Glutamatergic neuron (in vitro differentiated cells): ENCODE data around the gene NEDD9. TPM values are rescaled to one million over a fixed set of nuclear protein-coding genes. Genes with fewer than 3 reads are reported as not detected.

ENCODE experiments used
- DNase-seq: peaks from one replicate; pipeline ENCODE4 v3.0.0; 2022
- H3K27ac Mint-ChIP-seq: one replicate; pipeline ENCODE4 v1.8.0; 2020; ENCODE audit warnings: mild to moderate bottlenecking, mixed read lengths, inconsistent platforms; ENCODE audit not compliant: unreplicated experiment
- H3K27me3 Mint-ChIP-seq: one replicate; pipeline ENCODE4 v1.8.0; 2020; ENCODE audit warnings: mild to moderate bottlenecking, moderate library complexity, mixed read lengths, inconsistent platforms; ENCODE audit not compliant: unreplicated experiment
- H3K36me3 Mint-ChIP-seq: one replicate; pipeline ENCODE4 v1.8.0; 2020; ENCODE audit warnings: mild to moderate bottlenecking, mixed read lengths, inconsistent platforms; ENCODE audit not compliant: unreplicated experiment
- H3K4me1 Mint-ChIP-seq: one replicate; pipeline ENCODE4 v1.8.0; 2020; ENCODE audit warnings: mild to moderate bottlenecking, low read depth, mixed read lengths, inconsistent platforms; ENCODE audit not compliant: unreplicated experiment
- H3K4me3 Mint-ChIP-seq: one replicate; pipeline ENCODE4 v1.8.0; 2020; ENCODE audit warnings: mild to moderate bottlenecking, mixed read lengths, inconsistent platforms; ENCODE audit not compliant: unreplicated experiment
- H3K9me3 Mint-ChIP-seq: one replicate; pipeline ENCODE4 v1.8.0; 2020; ENCODE audit warnings: mild to moderate bottlenecking, moderate library complexity, mixed read lengths, inconsistent platforms; ENCODE audit not compliant: unreplicated experiment
- total RNA-seq: library from RNA; stranded (reverse); fragmentation: NEBNext Ultra II Directional; extraction: Animal tissue kit (Norgen Biotek cat#: 25700); gene quantifications from one replicate; pipeline ENCODE4 v1.2.1, GENCODE V29; 2021; ENCODE audit not compliant: unreplicated experiment
- TF ChIP-seq, protein P1 (sequence below): fragments of 200-600 bp; sonication (generic); IDR thresholded peaks from one replicate; pipeline ENCODE4 v1.5.0; 2021; ENCODE audit not compliant: partially characterized antibody, unreplicated experiment

The NEDD9 gene
- total RNA-seq, 1 donor from 2014 or later: 0.71 TPM

DNA sequence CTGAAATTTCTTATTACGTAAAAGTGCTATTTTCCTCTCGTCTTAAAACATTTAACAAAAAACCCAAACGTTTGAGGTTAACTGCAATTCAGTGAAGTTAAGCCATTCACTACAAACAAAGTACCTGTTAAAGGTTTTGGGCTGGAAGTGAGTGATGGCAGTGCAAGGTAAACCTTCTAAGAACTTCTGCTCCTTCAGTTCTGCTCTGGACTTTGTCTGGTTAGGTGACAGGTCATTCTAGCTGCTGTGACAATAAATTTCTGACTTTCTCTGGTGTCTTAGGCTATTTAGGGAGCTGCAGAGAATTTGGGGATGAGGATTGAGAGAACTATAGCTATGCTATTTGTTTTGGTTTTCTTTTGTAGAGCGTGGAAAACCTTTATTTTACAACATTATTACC, 36.5 kb upstream of the NEDD9 start:
- Mint-ChIP-seq H3K4me3 (no peak overlapping the region), H3K27me3 (peaks cover 3% of the 10 kb centered on the region), H3K36me3 (no peaks in the 10 kb centered on the region), H3K27ac (no peak overlapping the region), H3K4me1 (no peaks in the 10 kb centered on the region), H3K9me3 (no peaks in the 10 kb centered on the region)
- DNase-seq: no peak
- TF ChIP-seq, protein P1, sequence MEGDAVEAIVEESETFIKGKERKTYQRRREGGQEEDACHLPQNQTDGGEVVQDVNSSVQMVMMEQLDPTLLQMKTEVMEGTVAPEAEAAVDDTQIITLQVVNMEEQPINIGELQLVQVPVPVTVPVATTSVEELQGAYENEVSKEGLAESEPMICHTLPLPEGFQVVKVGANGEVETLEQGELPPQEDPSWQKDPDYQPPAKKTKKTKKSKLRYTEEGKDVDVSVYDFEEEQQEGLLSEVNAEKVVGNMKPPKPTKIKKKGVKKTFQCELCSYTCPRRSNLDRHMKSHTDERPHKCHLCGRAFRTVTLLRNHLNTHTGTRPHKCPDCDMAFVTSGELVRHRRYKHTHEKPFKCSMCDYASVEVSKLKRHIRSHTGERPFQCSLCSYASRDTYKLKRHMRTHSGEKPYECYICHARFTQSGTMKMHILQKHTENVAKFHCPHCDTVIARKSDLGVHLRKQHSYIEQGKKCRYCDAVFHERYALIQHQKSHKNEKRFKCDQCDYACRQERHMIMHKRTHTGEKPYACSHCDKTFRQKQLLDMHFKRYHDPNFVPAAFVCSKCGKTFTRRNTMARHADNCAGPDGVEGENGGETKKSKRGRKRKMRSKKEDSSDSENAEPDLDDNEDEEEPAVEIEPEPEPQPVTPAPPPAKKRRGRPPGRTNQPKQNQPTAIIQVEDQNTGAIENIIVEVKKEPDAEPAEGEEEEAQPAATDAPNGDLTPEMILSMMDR: no peak

DNA sequence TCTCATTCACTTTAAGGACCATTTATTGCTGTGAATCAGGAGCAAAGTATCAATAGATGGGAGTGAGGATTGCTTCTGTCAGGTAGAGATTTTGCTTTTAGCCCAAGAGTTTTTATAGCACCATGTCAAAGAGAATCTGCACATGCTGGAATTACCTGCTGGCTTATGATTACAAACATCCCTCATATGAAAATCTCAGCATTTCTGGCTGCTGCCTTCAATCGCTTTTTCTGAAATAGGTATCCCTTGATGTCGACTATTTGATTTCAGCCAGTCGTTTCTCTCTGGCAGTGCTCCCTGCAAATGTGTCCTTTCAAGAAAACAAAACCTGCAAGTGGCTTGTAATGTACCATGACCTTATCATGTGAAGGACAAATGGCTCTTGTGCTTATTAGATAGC, 34.5 kb upstream of the NEDD9 start:
- no peaks in the 10 kb centered on the region for H3K9me3 Mint-ChIP-seq
- TF ChIP-seq, protein P1: no peak
- no peak for DNase-seq
- peaks cover 1% of the 10 kb centered on the region for H3K27me3 Mint-ChIP-seq
- H3K4me3 Mint-ChIP-seq: no peak overlapping the region
- no peak overlapping the region for H3K27ac Mint-ChIP-seq
- H3K4me1 Mint-ChIP-seq: no peaks in the 10 kb centered on the region
- H3K36me3 Mint-ChIP-seq: no peaks in the 10 kb centered on the region

DNA sequence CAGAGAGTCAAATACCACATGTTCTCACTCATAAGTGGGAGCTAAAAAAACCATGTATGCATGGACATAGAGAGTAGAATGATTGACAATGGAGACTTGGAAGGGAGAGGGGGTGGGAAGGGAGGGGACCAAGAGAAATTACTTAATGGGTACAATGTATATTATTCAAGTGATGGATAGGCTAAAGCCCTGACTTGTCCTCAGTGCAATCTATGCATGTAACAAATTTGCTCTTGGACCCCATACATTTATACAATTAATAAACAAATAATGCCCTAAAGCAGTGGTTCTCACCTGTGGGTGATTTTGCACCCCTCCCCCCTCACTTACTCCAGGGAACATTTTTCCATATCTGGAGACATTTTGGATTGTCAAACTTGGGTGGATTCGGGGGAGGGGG, 33.5 kb upstream of the NEDD9 start:
- Mint-ChIP-seq H3K27me3 (no peaks in the 10 kb centered on the region), H3K4me3 (no peak overlapping the region)

DNA sequence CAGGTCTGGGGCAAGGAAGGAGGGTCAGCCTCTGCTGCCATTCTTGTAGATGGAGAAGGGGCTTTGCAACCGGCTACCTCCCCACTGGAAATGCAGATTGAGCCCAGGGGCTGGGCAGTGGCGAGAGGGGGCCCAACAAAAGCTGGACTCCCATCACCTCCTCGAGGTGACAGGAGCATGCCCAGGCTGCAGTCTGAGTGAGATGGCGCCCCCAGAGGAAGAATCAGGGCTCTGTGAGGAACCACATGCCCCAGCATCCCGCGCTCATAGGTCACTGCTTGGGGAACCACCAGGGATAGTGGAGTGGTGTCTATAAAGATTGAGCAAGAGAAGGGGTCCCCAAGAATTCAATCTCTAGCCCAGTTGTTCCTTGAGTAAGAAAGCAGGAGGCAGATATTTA, 31.6 kb upstream of the NEDD9 start:
- H3K4me3 Mint-ChIP-seq: no peak overlapping the region
- H3K4me1 Mint-ChIP-seq: no peaks in the 10 kb centered on the region

More for the DNA sequence above, 33.5 kb upstream of the NEDD9 start:
- Mint-ChIP-seq H3K27ac (no peak overlapping the region), H3K36me3 (no peaks in the 10 kb centered on the region), H3K9me3 (no peaks in the 10 kb centered on the region), H3K4me1 (no peaks in the 10 kb centered on the region)
- TF ChIP-seq, protein P1: no peak
- no peak for DNase-seq

DNA sequence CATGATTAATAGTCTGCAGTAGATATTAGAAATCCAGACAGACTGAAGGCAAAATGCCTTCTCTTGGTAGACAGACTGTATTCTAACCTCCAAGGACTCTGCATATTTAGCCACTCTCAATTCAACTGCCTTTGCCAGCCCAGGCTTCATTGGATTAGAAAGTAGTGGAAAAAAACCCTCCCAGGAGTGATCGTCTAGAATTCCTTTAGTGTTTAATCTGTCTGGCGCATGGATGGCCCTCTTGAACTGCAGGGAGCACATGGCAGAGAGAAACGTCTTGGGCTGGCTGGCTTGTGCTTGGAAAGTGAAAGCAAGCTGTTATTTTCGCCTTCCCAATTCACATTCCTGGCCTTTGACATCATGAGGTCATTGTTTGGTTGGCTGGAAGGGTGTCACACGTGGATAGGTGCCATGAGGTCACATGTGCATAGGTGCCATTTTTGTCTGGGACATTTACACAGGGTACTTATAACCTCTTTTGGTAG, 30.9 kb upstream of the NEDD9 start:
- no peaks in the 10 kb centered on the region for H3K9me3 Mint-ChIP-seq
- no peaks in the 10 kb centered on the region for H3K4me1 Mint-ChIP-seq
- H3K4me3 Mint-ChIP-seq: no peak overlapping the region
- TF ChIP-seq, protein P1: no peak
- DNase-seq: no peak
- H3K27me3 Mint-ChIP-seq: no peaks in the 10 kb centered on the region
- H3K36me3 Mint-ChIP-seq: no peaks in the 10 kb centered on the region
- no peak overlapping the region for H3K27ac Mint-ChIP-seq

More for the DNA sequence above, 31.6 kb upstream of the NEDD9 start:
- DNase-seq: no peak
- H3K27ac Mint-ChIP-seq: no peak overlapping the region
- TF ChIP-seq, protein P1: no peak
- no peaks in the 10 kb centered on the region for H3K9me3 Mint-ChIP-seq
- no peaks in the 10 kb centered on the region for H3K27me3 Mint-ChIP-seq
- no peaks in the 10 kb centered on the region for H3K36me3 Mint-ChIP-seq
